Stimulated activated CD8-positive, alpha-beta memory T cell treated with anti-CD3 and anti-CD28 coated beads, Interleukin-15, amount 100 ng/mL, for 24 hours (primary cell): ENCODE data around the gene ZNF343.
A peak's percentile ranks its signal among the peaks of the same experiment; 100 is the strongest.
"Not testable (repeated sequence)": the region's sequence is repeated elsewhere in the genome, so short reads cannot be mapped to it uniquely, and the experiment has no call there.

Experiments
- DNase-seq: peaks from one replicate; pipeline ENCODE4 v3.0.0-alpha.2; 2020; ENCODE audit warnings: low read depth

Gene ZNF343

GRCh38 chr20:2521369-2522305, 12.9 kb upstream of the ZNF343 start:
- peak; percentile 20 for DNase-seq

GRCh38 chr20:2520617-2521016, 11.9 kb upstream of the ZNF343 start:
- DNase-seq, result no peak

GRCh38 chr20:2519115-2519809, 10.5 kb upstream of the ZNF343 start:
- DNase-seq, result no peak

GRCh38 chr20:2518558-2518957, 9.8 kb upstream of the ZNF343 start:
- no peak for DNase-seq

GRCh38 chr20:2518096-2518495, 9.4 kb upstream of the ZNF343 start:
- no peak for DNase-seq

- DNase-seq, result no peak
These were observed 7.7 kb upstream of the ZNF343 start for GRCh38 chr20:2516399-2516798.

- no peak for DNase-seq
These were observed 6.5 kb upstream of the ZNF343 start for GRCh38 chr20:2515203-2515602.

- no peak for DNase-seq
These were observed 1.1 kb upstream of the ZNF343 start for GRCh38 chr20:2509794-2510193.

- no peak for DNase-seq
These were observed 710 bp upstream of the ZNF343 start for GRCh38 chr20:2509468-2509781.

GRCh38 chr20:2507875-2508630, 662 bp downstream of the ZNF343 start:
- no peak for DNase-seq

GRCh38 chr20:2507464-2507863, 1.3 kb downstream of the ZNF343 start:
- DNase-seq, result no peak

GRCh38 chr20:2506426-2506825, 2.3 kb downstream of the ZNF343 start:
- DNase-seq, result not testable (repeated sequence)

- DNase-seq, result not testable (repeated sequence)
These were observed 3.9 kb downstream of the ZNF343 start for GRCh38 chr20:2504803-2505202.

- DNase-seq, result not testable (repeated sequence)
These were observed 5.8 kb downstream of the ZNF343 start for GRCh38 chr20:2502808-2503384.

GRCh38 chr20:2485661-2486060, 23.1 kb downstream of the ZNF343 start:
- no peak for DNase-seq

- no peak for DNase-seq
These were observed 23.6 kb downstream of the ZNF343 start for GRCh38 chr20:2485080-2485479.

GRCh38 chr20:2483504-2483903, 25.2 kb downstream of the ZNF343 start:
- no peak for DNase-seq

GRCh38 chr20:2480381-2480780, 28.3 kb downstream of the ZNF343 start:
- DNase-seq, result no peak

- DNase-seq, result no peak
These were observed 31.7 kb downstream of the ZNF343 start for GRCh38 chr20:2476742-2477615.

GRCh38 chr20:2475850-2476741, 32.6 kb downstream of the ZNF343 start:
- no peak for DNase-seq
